Activated CD8-positive, alpha-beta memory T cell treated with anti-CD3 and anti-CD28 coated beads, Interleukin-2, amount 50 U/mL, for 24 hours (primary cell): ENCODE measurements around the gene ZNF189.

Source experiments
- DNase-seq: peaks from one replicate; pipeline ENCODE4 v3.0.0-alpha.2; 2020; ENCODE audit errors: extremely low read depth

The ZNF189 gene

DNA sequence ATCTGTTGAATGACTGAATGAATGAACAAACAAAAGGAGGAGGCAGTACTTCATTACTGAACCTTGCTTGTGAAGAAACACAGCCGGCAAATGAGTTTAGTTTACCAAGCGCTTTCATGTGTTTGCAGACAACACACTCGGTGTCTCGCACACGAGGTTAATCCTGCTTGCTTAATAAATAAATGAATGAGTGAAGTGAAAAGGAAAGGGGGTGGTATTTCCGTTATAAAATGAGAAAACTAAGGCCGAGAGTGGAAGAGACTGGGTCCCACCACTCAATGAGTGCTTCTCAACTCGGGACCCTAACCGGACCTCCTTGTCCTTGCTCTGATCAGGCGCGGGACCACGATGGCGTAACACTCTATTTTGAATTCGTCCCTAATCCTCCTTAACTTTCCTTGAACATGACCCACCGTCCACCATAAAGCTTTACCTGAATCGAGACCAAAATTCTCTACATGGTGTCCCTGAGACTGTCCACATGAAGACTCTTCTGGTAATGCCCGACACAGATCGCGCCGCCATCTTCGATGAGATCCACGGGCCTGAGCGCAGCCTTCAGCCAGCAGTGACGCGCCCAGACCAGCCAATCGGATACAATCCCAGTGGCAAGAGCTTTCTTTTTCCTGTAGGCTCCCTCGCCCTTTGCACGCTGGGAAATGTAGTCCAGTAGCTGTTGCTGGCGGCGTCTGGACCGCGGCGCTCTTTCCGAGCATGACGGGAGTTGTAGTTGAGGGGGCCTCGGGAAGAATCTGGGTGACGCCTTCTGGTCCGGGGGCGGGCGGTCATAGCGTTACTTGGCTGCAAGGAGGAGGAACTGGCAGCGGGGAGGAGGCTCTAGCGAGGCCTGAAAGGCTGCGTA lies at the start of gene ZNF189, which contains the start of gene MRPL50:
ZNF189 (plus strand) TSS at position 784 of the 862 bp plus-strand sequence. CDS start 306 bp downstream, outside the sequence.
MRPL50 (minus strand) TSS at position 551 of the 862 bp plus-strand sequence; CDS start at position 525, 26 bp downstream.
- DNase-seq, result peak; percentile 91

DNA sequence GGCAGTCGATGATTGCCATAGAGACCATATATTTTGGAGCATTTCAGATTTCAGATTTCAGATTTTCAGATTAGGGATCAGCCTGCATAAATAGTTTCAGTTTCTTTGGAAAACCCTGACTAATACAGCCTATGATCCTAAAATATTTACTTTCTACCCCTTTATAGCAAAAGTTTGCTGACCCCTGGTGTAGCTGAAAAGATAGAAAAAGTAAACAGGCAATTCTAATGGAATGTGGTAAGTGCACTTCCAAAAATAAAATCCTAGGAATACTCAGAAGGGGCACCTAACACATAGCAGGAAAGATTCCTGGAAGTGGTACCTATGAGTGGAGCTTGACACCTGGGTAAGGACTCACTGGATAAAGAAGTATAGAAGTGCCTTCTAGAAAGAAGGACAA lies 48.4 kb upstream of the ZNF189 start:
- DNase-seq, result no peak

DNA sequence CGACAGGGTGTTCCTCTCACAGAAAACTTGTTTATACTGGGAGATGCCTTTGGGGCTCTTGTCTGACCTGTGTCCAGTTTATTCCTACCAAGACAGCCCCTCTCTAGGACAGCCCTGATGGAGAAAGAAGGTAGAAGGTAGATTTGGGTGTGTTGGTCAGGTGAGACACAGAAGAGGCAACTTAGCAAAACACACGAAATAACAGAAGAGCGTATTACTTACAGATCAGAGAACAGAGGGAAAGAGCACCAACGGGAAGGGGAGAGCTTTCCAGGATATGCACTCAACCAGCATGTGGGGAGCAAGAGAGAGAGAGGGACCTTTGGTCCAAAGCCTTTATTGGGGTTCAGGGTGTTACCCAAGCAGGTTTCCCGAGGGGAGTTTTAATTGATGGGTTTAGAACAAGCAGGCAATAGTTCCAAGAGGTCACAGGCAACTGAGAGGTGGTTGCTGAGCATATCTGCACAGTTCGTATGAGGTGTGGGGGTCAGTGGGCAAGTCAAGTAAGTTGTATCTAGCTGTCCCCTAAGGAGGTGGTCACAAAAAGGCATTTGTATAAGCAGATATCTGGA lies 45.7 kb upstream of the ZNF189 start:
- DNase-seq, result no peak

DNA sequence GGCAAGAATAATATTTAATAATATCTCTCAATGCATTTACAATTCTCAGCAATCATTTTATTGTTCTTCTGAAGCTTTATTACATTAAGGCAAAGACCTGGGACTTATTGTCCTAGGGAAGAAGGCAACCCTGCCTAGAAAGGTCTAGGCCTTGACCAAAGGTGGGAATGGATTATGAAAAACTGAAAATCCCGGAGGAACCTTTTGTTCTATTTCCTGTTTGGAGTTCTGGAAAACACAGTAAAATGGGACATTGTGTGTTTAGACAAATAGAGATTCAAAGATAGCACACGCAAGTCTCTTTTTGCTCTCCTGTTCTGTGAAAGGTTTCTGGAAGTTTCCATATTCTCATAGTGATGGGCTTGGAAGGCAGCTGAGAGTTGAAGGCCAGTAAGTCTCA lies 45.0 kb upstream of the ZNF189 start:
- no peak for DNase-seq

DNA sequence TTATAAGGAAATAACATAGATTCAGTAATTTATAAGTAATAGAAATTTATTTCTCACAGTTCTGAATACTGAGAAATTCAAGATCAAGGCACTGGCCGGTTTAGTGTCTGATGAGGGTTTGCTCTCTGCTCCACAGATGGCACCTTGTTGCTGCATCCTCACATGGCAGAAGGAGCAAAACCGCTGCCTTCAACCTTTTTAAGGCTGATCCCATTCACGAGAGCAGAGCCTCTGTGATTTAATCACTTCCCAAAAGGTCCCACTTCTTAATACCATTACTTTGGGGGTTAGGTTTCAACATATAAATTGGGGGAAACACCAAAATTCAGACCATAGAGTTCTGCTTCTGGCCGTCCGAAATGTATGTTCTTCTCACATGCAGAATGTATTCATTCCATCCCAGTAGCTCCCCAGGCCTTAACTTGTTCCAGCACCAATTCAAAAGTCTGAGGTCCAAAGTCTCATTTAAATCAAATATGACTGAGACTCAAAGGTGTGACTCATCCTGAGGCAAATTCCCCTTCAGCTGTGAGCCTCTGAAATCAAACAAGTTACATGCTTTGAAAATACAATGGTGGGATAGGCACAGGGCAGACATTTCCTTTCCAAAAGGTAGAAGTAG lies 44.4 kb upstream of the ZNF189 start:
- DNase-seq, result no peak

DNA sequence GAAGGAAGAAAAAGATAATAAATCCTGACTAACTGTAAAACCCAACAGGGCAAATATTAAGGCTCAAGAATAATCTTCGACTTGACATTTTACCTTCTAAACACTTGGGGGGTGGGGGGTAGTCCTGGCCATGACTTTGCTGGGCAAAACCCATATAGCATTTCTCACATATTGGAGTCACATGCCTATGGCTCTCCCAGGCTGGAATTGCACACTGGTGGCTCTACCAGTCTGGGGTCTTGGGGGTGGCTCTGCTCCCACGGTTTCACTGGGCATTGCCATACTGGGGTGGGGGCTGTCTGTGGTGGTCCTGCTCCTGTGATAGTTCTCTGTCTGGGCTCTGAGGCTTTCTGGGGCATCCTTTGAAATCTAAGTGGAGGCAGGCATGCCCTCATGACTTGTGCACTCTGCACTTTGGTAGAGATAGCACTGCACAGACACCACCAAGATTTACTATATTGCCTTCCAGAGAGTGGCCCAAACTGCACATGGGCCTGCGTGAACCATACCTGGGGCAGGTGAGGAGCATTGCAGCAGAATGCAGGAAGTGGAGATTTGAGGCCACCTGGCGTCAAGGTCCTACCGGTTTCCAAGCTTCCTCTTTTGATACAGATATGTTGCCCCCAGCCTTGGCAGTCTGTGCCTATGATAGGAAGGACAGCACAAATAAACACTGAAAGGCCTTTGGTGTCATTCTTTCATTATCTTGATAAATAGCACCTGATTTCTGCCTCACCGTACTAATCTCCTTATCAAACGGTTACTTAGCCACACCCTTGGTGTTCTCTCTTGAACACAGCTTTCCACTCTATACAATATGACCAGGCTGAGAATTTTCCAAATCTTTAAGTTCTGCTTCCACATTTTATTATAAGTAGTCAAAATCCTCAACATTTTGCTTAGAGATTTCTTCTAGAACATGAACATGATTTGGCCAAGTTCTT lies 43.6 kb upstream of the ZNF189 start:
- no peak for DNase-seq

DNA sequence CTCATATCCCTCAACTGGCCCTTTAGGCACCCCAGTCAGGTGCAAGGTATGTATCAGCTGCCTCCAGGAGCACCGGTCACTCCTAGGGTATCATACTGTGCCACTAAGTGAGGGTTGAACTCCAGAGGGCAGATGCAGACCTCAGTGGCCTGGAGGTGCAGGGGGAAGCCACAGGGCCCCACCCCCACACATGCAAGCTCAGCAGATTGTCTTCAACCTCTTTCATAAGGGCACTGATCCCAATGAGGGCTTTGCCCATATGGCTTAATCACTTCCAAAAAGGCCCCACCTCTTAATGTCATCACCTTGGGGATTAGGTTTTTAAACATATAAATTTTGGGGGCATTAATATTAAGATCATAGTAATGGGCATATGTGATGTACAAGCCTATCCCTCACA lies 42.0 kb upstream of the ZNF189 start:
- no peak for DNase-seq

DNA sequence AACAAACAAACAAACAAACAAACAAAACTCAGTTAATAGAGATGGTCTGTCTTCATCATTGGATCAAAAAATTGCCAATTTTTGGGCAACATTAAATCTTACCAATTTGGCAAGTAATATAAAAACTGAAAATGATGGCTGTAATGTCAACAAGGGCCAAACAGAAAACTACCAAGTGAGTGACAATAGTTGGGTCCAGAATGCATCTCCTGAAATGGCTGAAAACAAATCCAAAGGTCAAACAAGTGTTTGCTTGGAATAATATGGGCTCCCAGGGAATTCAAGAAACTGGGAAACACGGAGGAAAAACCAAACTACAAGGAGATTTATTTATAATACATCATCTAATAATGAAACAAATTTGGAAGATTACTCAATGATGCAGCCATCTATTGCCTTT lies 39.0 kb upstream of the ZNF189 start:
- DNase-seq, result no peak

DNA sequence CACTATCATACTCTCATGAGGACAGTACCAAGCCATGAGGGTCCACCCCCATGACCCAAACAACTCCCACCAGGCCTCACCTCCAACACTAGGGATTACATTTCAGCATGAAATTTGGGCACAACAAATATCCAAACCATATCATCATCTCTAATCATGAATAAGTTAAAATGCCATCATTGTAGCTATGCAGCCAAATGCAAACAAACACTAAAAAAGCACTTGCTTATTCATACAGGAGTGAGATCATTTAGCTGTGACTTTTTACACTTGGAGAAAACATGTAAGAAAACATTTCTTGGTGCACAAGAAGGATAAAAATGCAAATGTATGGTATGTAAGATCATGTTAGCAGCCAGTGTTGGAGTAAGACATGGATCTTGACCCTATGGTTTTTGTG lies 38.0 kb upstream of the ZNF189 start:
- no peak for DNase-seq

DNA sequence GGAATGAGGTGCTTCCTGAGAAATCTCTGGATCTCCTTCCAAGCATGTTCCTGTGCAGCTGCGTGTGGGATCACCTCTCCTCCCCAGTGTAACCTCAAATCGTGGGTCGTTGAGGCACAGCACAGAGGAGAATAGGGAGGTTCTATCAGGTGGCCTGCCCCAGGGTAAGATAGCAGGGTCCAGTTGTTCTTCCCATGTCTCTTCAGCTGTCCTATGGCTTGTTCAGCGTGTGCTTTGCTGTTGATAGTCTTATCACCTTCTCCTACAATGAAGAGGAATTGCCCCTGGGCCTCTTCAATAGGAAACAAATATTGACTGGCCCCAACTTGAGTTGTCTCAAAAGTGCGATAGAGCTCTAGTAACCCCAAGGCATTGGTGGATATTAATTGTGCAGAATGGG lies 36.2 kb upstream of the ZNF189 start:
- DNase-seq, result no peak

DNA sequence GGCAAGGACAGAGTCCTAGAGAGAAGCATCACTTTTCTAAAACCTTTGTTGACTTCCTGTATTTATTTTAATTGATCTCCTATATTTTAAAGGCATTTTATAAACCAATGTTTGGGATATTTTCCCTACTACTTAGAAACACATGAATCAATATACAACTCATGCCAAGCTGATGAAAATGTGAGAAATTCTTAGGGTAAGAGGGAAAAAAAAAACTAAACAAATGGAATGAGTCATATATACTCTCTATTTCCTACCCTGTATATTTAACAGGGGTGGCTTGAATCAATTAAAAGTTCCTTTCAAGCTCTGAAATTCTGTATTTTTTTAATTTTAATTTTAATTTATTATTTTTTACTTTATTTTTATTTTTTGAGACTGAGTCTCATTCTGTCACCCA lies 33.5 kb upstream of the ZNF189 start:
- no peak for DNase-seq

DNA sequence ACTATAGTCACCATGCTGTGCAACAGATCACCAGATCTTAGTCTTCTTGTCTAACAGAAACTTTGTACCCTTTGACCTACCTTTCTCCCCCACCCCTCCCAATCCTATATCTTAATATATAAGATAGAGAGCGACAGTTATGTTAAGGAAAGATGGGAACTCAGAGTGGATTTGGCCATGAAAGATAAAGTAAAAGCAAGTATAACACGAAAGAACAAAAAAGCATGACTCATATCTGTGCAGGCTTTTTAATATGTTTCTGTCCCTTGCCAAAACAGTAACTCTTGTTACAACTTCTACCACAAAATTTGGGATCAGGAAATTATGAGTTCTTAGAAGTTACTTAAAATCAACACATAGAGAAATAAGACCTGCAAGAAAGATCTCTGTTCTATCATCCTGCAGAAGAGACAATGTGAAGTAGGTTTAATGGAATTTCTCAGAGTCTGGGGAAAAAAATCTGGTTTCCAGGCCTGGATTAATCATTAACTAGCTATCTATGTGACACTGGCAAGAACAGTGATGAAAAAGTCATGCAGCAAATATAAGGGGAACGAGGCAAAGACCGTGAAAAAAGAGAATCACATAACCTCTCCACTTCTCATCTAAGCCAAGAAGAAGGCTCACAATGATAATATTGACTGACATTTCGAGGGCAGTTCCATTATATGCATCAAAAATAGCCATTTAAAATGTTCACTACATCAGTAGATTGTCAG lies 32.5 kb upstream of the ZNF189 start:
- DNase-seq, result no peak

DNA sequence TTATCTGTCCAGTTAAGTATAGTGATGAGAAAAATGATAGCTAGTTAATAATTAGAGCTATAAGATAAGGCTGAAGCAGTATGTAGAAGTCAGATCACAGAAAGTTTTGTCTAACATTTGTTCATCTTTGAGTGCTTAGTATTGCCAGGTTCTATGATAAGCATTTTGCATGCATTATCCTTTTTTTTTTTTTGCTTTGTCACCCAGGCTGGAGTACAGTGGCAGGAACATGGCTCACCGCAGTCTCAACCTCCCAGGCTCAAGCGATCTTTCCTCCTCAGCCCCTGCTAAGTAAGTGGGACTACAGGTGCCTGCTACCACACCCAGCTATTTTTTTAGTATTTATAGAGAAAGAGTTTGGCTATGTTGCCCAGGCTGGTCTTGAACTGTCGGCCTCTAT lies 31.3 kb upstream of the ZNF189 start:
- no peak for DNase-seq

DNA sequence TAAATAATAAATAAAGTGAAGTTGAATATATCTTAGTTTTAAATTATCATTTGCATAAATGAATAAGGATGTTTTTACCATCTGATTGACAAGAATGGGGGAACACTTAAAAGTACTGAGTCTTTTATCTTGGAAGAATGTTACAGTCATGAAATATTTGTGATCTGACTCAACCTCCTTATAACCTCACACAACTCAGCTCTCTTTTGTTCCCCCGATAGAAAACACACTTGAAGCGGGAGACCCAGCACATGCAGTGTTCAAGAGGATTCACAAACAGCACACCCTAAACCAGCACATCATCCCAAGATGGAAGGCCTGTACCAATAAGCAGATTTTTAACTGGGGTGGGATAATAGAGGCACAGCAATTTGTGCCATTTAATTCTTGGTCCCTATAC lies 29.4 kb upstream of the ZNF189 start:
- no peak for DNase-seq

DNA sequence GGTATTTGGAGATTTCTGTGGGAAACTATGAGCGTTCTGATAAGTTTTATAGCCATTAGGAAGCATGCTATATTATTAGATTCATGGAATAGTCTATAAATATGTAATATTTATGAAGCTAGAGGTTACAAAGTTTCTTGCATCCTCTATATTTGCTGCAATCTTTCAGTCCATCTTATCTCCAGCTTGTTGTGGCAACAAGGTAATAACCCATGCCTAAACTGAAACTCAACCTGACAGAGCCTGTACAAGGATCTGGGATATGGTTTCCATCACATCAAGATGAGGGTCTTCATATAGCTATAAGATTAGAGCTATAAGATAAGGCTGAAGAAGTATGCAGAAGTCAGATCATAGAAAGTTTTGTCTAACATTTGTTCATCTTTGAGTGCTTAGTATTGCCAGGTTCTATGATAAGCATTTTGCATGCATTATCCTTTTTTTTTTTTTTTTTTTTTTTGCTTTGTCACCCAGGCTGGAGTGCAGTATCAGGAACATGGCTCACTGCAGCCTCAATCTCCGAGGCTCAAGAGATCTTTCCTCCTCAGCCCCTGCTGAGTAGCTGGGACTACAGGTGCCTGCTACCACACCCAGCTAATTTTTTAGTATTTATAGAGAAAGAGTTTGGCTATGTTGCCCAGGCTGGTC lies 28.6 kb upstream of the ZNF189 start:
- DNase-seq, result no peak

DNA sequence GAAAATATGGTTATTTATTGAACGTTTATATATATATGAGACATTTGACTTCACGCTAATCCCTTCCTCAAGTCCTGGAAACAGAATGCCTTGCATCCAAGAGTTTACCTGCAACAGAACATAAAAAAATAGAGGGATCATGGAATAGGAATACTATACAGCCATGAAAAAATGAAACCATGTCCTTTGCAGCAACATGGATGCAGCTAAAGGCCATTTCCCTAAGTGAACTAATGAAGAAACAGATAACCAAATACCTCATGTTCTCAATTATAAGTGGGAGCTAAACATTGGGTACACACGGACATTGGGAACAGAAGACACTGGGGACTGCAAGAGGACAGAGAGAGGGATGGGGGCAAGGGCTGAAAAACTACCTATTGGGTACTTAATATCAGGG lies 26.8 kb upstream of the ZNF189 start:
- DNase-seq, result no peak

DNA sequence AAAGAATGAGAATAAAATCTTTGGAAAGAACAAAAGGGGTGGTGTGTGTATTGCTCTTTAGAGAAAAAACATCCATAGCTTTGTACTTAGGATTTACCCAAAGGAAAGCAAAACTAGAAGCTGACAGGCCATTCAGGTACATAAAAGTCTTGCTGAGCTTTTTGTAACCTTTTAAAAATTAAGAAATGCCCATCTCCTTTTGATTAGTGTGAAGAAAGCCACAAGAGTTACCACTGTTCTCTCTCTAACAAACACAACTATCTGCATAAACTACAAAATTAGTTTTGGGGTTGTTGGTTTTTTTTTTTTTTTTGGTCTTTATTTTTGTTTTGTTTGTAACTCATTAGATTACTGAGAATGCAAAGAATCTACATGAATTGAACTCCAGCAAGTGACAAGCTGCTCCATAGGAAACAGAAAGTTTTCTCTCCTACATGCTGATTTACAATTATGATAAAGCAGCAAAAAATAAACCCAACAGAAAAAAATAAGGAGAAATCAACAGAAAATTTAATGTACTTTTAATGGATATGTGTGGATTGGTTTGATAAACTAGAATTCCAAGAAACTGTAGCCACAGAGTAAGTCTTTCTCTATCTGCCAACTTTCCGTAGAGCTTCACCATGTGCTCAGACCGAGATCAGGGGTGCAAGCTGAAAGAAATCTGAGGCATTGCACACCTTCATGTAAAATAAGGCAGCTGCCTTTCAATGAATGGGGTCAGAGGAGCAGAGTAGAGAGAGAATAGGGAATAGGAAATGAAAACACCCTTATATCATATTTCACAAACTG lies 26.1 kb upstream of the ZNF189 start:
- no peak for DNase-seq

DNA sequence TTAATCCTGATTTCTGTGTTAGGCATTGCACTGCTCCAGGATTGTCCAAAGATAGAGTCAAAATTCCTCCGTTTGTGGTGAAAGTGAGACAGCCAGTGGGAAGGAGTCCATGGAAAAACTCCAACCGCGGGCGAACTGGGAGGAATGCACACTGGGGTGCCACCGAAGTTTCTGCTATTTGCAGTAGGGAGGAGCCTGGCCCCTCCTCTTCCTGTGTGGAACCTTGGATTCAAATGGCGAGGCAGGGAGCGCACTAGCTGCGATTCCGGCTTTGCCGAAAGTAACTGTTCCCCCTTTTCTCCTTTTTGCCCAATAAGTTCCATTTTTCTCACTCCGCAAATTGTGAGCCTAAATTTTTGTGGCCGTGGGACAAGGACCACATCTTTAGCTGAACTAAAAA lies 23.1 kb upstream of the ZNF189 start:
- no peak for DNase-seq

DNA sequence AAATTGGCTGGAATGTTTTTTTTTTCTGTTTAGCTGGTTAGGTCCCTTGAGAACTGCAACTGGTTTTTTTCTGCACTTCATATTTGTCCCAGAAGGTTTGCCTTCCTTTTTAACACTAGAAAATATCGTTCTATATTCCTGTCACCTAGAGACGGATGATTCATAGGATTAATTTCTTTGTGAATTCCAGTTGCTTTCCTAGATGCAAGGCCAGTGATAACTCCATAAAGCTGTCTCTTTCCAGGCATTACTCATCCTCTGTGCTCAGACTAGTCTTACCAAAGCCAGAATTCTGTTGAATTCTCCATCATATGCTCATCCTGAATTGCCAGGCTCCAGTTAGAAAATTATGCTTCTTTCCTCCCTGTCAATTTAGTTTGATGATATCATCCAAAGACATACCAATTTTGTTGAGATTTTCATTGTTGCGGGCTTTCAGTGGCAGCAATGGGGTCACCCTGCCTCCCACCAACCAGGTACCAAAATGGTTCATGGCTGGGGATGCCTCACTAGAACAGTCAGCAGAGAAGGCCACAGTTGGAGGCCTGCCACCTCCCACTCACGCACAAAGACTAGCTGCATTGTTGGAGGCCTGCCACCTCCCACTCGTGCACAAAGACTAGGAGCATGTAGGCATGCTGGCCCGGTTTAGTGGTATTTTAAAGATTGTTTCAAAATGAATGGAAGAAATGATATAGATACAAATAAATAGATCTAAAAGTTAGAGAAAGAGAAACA lies 22.4 kb upstream of the ZNF189 start:
- DNase-seq, result no peak
